Measurements from ENCODE around the gene RNH1. TPM values are rescaled to one million over a fixed set of nuclear protein-coding genes. Genes with fewer than 3 reads are reported as not detected.

The RNH1 gene
- total and polyA plus RNA-seq, 2 experiments from 2014 or later, result 623 to 751 TPM

DNA sequence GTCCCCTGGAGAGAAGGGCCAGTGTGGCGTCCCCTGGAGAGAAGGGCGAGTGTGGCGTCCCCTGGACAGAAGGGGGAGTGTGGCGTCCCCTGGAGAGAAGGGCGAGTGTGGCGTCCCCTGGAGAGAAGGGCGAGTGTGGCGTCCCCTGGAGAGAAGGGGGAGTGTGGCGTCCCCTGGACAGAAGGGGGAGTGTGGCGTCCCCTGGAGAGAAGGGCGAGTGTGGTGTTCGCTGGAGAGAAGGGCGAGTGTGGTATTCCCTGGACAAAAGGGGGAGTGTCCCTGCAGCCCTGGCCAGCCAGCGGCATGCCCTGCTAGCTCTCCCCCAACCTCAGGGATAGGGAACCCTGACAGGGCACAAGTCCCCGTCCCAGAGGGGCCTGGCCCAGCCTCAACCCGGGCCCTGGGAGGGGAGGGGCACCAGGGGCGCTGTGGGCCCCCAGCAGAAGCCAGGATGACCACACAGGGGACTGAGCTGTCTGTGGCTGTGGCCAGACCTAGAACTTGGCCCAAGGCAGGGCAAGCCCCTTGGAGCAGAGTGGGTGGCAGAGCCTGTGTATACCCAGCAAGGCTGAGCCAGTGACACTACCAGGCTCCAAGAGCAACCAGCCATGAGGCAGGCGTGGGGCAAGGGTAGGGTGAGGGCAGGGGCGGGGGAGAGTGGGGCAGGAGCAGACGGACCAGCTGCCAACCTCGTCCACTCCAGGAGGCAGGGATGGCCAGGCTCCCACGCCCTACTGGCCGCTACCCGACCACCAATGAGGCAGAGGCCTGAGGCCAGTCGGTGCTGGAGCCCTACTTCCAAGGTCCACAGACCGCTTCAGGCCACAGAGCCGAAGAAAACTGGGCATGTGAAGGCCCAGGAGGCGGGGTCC lies 24.2 kb upstream of the RNH1 start:
- no peak overlapping the region for H3K27ac ChIP-seq
- H3K4me3 ChIP-seq, result no peak overlapping the region
- H3F3A ChIP-seq (ENCODE audit: insufficient read depth), result no peaks in the 10 kb centered on the region
- H3K36me3 ChIP-seq (ENCODE audit: low read depth), result no peaks in the 10 kb centered on the region
- H3K9me2 ChIP-seq (ENCODE audit: insufficient read depth), result no peaks in the 10 kb centered on the region
- no peaks in the 10 kb centered on the region for H3K4me1 ChIP-seq (ENCODE audit: insufficient read depth)
- no peaks in the 10 kb centered on the region for H3K9me3 ChIP-seq (ENCODE audit: low read depth)
- no peaks in the 10 kb centered on the region for H4K20me1 ChIP-seq (ENCODE audit: insufficient read depth)
- H3K4me2 ChIP-seq (ENCODE audit: unreplicated experiment), result no peak overlapping the region
- peaks cover 17% of the 10 kb centered on the region for H3K79me2 ChIP-seq (ENCODE audit: insufficient read depth)
- 89 to 93% methylated on average over 8 to 28 of the region's 28 CpGs for WGBS, 2 experiments (ENCODE audit: low coverage in 1 of 2, low lambda C conversion rate in 2 of 2, missing lambda C conversion rate in 2 of 2)
- no peak for TF ChIP-seq EZH2 (IDR thresholded peaks at IDR 0.05; ENCODE audit: insufficient read depth, poor library complexity, severe bottlenecking)
- H2AFZ ChIP-seq, result no peak overlapping the region
- H3K27me3 ChIP-seq (replicated peaks; ENCODE audit: insufficient read depth), result no peaks in the 10 kb centered on the region
- no peak for DNase-seq
- in situ Hi-C loops (cut with MboI), result no loop called here
- no peak overlapping the region for H3K9ac ChIP-seq

DNA sequence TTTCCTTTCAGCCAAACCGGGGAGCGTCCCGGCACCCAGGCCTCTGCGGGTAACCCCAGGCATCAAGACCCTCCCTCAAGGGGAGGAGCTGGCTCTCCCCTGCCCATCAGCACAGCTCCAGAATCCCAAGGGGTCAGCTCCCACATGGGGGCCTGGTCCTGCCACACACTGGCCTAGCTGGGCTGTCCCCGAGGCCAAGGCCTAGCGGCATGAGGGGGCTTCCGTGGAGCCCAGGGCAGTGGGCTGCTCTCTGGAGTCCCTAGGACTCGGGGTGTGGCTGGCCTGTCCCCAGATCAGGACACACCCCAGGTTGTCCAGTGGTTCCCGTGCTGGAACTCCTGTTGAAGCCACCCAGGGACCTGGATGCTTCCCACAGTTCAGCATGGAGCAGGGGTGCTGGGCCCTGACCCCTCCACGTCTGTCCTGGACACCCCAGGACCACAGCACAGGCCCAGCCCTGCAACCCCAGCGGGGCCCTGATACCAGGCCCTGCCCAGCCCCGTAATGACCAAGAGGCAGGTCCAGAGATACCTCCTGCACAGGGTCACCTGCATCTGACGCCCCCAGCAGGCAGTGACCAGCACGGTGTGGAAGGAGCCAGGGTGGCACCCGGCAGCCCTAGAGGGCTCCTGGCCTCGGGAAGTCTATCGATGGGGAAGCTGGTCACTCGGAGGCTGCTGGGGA lies 22.8 kb upstream of the RNH1 start:
- in situ Hi-C loops (cut with MboI), result no loop called here
- Histone ChIP-seq H3K4me2 (ENCODE audit: unreplicated experiment) (no peak overlapping the region), H2AFZ (no peak overlapping the region), H3K4me1 (ENCODE audit: insufficient read depth) (no peaks in the 10 kb centered on the region), H3K9ac (no peak overlapping the region), H3K9me3 (ENCODE audit: low read depth) (no peaks in the 10 kb centered on the region), H3K9me2 (ENCODE audit: insufficient read depth) (no peaks in the 10 kb centered on the region), H3K27me3 (replicated peaks; ENCODE audit: insufficient read depth) (no peaks in the 10 kb centered on the region), H3K27ac (no peak overlapping the region), H3K79me2 (ENCODE audit: insufficient read depth) (peaks cover 16% of the 10 kb centered on the region), H3F3A (ENCODE audit: insufficient read depth) (no peaks in the 10 kb centered on the region), H3K36me3 (ENCODE audit: low read depth) (no peaks in the 10 kb centered on the region), H4K20me1 (ENCODE audit: insufficient read depth) (no peaks in the 10 kb centered on the region), H3K4me3 (no peak overlapping the region)
- TF ChIP-seq EZH2 (IDR thresholded peaks at IDR 0.05; ENCODE audit: insufficient read depth, poor library complexity, severe bottlenecking) (no peak), EZH2phosphoT487 (IDR thresholded peaks at IDR 0.05; ENCODE audit: insufficient read depth, low read depth) (no peak)
- WGBS, 2 experiments (ENCODE audit: low coverage in 1 of 2, low lambda C conversion rate in 2 of 2, missing lambda C conversion rate in 2 of 2), result 67 to 77% methylated on average over 18 of the region's 18 CpGs
- DNase-seq, result no peak

DNA sequence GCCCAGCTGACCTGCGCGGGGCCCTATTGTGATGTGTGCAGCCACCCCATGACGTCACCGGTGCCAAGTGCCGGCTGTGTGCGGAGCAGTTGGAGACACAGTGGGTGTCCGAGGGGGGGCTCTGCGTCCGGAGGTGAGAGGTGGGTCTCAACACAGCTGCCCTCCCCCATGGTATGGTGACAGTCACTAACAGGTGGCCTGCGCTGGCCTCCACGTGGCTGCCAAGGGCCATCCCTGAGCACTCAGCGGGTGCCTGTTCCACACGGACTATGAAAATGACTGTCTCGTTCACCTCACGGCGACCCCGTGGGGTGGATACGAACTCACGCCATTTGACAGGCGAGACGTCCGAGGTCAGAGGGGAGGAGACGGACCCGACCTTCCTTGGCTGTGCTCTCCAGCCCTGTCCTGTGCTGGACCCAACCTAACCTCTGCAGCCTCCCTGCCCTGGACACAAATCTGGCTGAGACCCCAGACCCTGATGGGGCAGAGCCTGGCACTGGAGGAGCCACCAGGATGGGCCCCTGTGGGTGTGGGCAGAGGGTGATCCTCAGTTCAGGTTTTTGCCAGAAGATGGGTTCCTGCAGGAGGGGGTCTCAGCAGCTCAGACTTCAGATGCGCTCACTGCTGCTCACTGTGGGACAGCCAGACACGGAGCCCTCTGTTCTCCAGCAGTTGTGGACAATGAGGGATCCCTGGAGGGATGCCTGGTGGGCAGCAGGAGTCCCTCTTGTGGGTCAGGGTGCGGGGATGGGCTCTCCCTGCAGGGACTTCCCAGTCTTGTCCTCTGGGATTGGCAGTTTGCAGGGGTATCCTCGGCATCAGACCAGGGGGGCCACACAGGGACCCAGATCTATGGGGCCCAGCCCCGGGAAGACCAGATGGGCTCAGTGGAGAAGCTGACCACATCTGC lies 22.0 kb upstream of the RNH1 start:
- Histone ChIP-seq H3K4me1 (ENCODE audit: insufficient read depth) (no peaks in the 10 kb centered on the region), H3K4me3 (no peak overlapping the region), H3K4me2 (ENCODE audit: unreplicated experiment) (no peak overlapping the region), H4K20me1 (ENCODE audit: insufficient read depth) (no peaks in the 10 kb centered on the region), H3F3A (ENCODE audit: insufficient read depth) (no peaks in the 10 kb centered on the region), H3K27me3 (replicated peaks; ENCODE audit: insufficient read depth) (no peaks in the 10 kb centered on the region), H3K9me2 (ENCODE audit: insufficient read depth) (no peaks in the 10 kb centered on the region), H3K79me2 (ENCODE audit: insufficient read depth) (peaks cover 8% of the 10 kb centered on the region), H3K9ac (no peak overlapping the region), H3K27ac (no peak overlapping the region), H3K9me3 (ENCODE audit: low read depth) (no peaks in the 10 kb centered on the region), H3K36me3 (ENCODE audit: low read depth) (no peaks in the 10 kb centered on the region), H2AFZ (no peak overlapping the region)
- no peak for TF ChIP-seq EZH2phosphoT487 (IDR thresholded peaks at IDR 0.05; ENCODE audit: insufficient read depth, low read depth)
- no peak for DNase-seq
- in situ Hi-C loops (cut with MboI), result no loop called here
- WGBS, 2 experiments (ENCODE audit: low coverage in 1 of 2, low lambda C conversion rate in 2 of 2, missing lambda C conversion rate in 2 of 2), result 78% methylated on average over 23 to 26 of the region's 29 CpGs

DNA sequence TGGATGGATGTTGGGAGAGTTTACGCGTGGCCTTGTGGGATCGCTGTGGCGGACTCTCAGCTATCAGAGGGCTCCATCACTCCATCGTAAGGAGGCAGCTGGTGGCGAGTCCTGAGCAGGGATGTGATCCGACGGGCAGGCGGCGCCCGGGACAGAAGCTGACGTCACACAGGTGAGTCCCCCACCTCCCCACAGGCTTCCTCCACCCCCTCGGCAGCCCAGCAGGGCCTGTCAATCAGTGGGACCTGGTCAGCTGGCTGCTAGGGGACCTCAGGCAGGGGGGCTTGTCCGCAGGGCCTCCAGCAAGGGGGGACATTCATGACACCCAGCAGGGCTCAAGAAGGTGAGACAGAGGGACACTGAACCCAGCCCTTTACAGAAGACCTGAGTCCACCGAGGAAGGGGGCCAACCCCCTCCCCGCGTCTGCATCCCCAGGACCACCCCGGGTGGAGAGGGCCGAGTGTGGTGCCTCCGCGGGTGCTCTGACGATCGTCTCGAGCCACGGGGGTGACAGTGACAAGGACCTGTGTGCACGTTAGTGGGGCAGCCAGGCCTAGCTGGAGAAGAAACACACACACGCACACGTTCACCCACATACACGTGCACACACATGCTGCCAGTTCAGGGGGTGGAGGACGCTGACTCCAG lies 21.2 kb upstream of the RNH1 start:
- in situ Hi-C loops (cut with MboI), result no loop called here
- no peak overlapping the region for H2AFZ ChIP-seq

More for the DNA sequence above, 21.2 kb upstream of the RNH1 start:
- Histone ChIP-seq H3K27ac (no peak overlapping the region), H3K4me1 (ENCODE audit: insufficient read depth) (no peaks in the 10 kb centered on the region), H3K9me3 (ENCODE audit: low read depth) (no peaks in the 10 kb centered on the region), H3K27me3 (replicated peaks; ENCODE audit: insufficient read depth) (no peaks in the 10 kb centered on the region), H3K4me2 (ENCODE audit: unreplicated experiment) (no peak overlapping the region), H3F3A (ENCODE audit: insufficient read depth) (no peaks in the 10 kb centered on the region), H3K36me3 (ENCODE audit: low read depth) (no peaks in the 10 kb centered on the region), H3K79me2 (ENCODE audit: insufficient read depth) (peaks cover under 1% of the 10 kb centered on the region; the same call in 1 of the 2 replicates), H3K9ac (no peak overlapping the region), H3K4me3 (no peak overlapping the region), H3K9me2 (ENCODE audit: insufficient read depth) (no peaks in the 10 kb centered on the region), H4K20me1 (ENCODE audit: insufficient read depth) (no peaks in the 10 kb centered on the region)
- no peak for DNase-seq
- TF ChIP-seq EZH2phosphoT487 (IDR thresholded peaks at IDR 0.05; ENCODE audit: insufficient read depth, low read depth), result no peak
- no peak for TF ChIP-seq EZH2 (IDR thresholded peaks at IDR 0.05; ENCODE audit: insufficient read depth, poor library complexity, severe bottlenecking)
- 79% methylated on average over 23 to 25 of the region's 30 CpGs for WGBS, 2 experiments (ENCODE audit: low coverage in 1 of 2, low lambda C conversion rate in 2 of 2, missing lambda C conversion rate in 2 of 2)
